HG02763 (cell line): ENCODE measurements around the gene DMD.

Experiments used
- ATAC-seq: cut with Tn5 transposase; IDR thresholded peaks from one replicate; pipeline ENCODE4 v1.9.1; 2021; ENCODE audit warnings: mild to moderate bottlenecking, moderate library complexity; ENCODE audit not compliant: unreplicated experiment

DMD gene

DNA sequence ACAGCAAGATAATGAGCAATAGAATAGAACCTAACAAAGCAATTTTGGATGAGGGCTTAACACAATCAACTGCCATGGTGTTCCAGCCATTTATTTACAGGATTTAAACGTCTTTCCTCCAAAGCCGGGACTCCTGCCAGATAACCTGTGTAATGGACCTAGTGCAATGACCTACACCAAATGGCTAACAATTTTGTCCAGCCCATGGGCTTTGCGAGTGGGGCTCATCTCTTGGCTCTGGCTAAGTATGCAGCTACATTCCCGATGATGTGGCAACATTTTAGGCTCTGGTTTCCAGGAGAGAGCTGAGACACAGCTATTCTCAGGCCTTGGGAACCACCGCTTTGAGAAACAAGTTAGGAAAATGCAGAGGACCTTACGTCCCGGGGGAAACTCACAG lies 1317.2 kb downstream of the DMD start:
- no peak for ATAC-seq

DNA sequence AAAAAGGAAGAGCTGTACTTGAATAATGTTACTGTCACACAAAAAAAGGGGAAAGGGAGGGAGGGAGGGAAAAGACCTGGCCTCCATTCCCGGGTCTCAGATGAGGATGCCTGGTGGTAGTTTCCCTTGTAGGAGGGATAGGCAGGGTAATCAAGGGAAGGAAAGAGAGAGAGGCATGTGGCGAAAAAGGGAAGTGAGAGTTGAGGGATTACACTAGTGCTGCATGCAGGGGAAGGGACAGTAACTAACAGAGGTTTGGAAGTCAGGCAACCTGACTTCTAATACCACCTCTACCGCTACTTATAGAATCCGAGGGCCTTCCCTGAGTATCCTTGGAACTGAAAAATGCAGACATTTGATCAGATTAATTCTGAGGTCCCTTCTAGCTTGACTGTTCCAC lies 1317.8 kb downstream of the DMD start:
- ATAC-seq = no peak

DNA sequence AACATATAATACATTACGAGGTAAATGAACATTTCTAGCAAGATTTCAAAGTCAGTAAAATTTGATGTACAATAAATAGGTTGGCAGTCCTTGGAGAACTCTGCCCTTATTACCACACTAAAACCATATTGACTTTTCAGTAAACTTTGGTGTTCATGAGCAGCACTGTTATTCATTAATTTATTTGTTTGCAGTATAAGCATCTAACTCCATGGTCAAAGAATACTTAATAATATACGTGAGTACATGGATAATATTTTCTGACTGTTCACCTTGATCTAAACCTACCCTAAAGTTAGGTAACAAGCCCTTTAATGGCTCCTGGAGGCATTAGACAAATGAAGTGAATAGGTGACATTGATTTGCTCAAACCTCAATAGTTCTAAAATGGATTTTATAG lies 1322.3 kb downstream of the DMD start:
- no peak for ATAC-seq

DNA sequence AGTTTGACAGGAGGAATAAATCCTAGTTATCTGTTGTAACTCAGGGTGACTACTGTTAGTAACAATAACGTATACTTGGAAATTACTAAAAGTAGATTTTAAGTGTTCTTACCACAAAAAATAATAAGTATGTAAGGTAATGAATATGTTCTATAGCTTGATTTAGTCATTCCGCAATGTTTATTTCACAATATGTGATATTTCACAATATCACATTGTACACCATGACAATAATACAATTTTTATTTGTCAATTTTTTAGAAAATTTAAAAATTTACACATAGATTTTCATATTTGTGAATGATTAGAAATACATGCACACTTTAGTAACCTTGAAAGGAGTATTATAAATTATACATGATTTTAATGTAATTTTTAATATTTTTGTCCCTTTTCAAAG lies 1326.8 kb downstream of the DMD start:
- ATAC-seq = no peak

DNA sequence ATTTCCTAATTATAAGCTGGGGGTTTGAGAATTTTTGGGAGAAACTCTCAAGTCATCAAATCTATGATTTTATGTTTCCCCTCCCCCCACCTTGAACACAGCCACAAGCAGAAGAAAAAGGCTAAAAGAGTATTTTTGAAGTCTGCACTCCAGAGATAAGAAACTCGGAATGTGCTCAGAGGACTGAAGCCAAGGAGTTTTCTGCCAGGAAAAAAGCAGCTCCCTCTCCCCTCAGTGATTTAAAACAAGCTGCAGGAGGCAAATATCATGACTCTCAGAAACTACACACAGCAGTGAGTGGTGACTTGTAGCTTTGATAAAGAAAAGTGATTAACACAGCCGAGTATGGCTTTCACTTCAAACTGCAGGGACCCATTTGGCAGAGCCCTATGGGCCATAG lies 1339.3 kb downstream of the DMD start:
- no peak for ATAC-seq

DNA sequence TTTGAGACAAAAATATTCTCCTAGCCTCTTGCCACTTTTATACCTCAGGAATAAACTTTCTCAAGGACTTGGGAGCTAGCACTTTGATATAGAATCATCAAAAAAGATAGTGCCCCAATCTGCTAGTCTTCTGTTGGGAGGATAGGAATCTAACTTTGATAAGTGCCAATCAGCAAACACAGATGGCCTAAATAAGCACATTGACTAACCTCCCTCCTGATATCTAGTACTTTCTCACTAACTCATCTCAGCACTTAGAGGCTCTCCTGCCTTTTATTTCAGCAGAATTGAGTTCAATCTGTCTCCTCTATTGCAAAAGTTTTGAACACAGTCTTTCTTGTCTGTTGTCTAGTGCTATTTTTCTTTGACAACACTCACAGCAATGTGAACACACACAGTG lies 1341.1 kb downstream of the DMD start:
- ATAC-seq = no peak

DNA sequence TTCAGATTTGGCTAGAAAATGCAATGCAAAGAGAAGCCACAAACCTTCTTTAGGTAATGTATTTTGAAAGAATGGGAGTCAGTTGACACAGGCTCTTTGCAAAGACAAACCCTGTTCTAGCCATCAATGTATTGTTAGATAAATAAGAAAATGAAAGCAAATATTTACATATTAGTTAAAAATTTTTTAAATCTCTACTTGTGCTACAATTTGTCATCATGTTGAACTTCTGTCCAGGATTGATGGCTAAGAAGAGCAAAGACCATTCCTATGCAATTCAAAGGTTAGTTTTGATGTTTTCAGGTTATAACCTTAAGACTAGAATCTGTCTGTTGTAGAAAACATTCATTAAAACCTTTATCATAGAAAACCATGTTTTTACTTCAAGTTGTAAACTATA lies 1350.7 kb downstream of the DMD start:
- no peak for ATAC-seq

DNA sequence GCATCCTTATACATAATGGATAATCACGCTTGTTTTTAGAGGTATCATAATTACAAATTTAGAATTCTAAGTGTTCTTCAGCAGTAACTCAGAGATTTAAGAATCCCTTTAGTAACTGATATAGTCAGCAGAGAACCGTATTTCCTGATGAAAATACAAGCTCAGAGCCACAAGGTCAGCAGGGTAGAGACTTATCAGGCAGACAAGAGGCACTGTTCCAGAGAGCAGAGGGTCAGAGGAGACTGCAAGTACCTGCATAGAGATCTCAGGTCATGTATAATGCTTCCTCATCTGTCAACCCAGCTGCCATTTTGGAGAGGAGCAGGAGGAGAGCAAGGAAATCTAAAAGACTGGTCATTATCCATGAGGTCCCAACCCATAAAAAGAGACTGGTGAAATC lies 1352.4 kb downstream of the DMD start:
- ATAC-seq = no peak

DNA sequence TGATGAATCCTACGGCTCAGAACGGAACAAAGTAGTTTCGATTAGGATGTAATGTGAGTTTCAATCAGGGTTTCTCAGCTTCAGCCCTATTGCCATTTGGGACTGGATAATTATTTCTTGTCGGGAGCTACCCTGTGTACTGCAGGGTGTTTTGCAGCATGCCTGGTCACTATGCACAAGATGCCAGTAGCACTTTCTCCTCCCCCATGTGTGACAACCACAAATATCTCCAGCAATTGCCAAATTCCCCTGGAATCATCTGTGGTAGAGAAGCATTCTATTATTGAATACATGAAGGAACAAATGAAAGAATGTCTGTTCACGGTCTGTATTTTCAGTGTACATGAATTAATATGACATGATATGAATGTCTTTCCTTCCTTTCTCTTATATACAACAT lies 1356.6 kb downstream of the DMD start:
- no peak for ATAC-seq

DNA sequence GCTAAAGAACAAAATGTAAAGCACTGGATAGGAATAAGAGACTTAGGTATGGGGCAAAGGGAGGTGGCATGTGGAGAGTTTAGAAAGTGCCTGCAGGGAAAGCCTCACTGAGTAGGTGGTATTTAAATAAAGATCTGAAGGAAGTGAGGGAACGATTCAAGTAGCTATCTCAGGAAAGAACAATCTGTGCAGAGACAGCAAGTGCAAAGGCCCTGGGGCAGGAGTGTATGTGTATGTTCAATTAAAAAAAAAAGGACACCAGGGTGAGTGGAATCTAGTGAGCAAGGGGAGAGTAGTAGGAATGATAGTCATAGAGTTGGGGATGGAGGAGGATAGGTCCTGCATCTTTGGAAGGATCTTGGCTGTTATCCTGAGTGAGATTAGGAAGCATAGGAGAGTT lies 1359.6 kb downstream of the DMD start:
- no peak for ATAC-seq

DNA sequence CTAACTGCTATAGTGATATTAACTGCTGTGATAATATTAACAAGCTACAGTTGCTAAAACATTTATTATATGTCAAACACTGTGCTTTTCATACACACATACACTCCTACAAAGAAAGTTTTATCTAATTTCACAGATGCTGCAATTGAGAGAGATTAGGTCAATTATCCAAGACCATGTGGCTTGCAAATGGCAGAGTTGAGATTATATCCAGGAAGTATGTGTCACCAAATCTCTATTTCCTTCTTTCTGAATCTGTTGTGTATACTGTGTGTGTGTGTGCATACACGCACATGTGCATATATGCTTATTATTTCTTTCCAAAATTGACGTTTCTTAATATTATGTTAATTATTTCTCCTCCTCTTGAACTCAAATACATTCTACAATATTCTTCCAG lies 1363.6 kb downstream of the DMD start:
- no peak for ATAC-seq

DNA sequence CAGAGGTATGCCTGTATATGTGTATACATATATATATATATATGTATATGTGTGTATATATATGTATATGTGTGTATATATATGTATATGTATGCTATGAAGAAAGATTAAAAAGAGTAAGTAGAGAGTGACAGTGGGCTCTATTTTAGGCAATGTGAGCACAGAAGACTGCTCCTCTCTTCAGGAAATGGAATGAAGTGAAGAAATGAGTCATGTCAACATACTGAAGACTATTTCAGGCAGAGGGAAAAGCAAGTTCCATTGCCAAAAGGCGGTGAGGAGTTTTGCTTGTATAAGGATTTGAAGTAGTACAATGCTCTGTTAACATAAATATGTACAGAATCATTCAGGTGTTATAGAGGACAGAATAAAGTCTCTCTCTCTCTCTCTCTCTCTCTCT lies 1366.3 kb downstream of the DMD start:
- no peak for ATAC-seq

DNA sequence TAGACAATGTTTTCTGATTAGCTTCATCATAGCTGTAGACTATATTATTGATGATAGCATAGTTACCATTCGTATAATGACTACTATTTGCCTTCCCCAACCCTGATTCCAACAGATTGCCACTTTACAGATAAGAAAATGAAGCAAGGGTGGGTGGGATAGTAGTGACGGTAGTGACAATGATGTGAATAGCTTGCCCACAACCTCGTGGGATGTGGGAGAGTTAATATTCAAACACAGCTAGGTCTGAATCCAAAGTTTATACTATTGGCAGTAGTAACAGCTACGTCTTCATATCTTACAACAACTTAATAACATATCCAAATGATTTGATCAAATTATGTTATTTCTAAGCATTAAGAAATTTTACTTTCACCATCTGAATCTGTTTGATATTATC lies 1372.7 kb downstream of the DMD start:
- no peak for ATAC-seq

DNA sequence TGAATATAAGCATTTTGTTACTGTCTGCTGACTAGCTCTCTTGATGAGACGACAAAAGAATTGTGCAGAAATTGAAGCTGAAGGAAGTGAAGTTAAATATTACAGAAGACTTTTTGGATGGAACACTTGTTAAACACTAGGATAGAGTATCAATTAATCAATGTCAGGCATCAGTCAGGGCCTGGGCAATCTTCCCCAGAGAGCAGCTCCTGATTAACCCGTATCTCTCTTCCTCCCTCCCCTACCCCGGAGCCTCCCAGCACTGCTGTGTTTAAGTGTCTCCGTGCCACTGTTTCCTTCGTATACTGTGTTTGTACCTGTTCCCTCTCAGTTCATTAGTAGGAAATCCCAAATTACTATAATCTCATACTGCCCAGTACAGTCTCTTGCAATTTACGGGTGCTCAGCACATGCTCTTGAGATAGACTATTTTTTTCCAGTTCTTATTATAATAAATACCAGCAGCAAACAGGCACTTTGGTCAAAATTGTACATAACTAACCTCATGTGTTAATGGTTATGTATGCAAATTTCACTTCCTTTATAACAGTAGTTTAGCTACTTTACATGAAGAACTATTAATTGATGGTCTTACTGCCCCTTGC lies 1373.8 kb downstream of the DMD start:
- no peak for ATAC-seq

DNA sequence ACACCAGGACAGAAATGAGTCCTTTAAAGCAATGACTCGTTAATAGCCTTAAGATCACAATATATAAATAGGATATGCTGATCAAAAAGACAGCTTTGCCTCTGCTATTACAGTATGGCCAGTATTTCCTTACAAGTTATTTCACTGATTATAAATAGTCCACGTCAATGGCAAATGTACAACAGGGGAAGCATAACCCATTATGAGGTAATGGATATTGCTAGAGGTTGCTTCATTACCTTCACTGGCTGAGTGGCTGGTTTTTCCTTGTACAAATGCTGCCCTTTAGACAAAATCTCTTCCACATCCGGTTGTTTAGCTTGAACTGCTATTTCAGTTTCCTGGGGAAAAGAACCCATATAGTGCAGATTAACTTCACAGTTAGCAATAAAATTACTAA lies 1374.9 kb downstream of the DMD start:
- no peak for ATAC-seq

DNA sequence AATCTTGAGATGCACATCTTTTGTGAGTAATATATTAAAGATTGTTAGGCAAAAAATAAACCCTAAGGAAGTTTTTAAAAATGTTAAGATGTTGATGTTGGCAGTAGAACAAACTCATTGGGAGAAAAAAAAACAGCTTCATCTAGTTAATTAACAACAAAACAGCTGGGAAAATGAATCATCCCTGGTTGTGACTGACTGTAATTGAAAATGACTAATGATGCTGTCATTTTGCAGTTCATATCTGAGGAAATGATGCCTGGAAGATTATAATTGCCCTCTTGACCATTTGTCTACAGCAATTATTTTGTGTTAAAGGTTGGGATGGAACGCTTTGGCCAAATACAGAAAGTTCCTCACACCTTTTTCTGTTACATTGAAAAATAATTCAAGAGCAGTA lies 1379.1 kb downstream of the DMD start:
- no peak for ATAC-seq

DNA sequence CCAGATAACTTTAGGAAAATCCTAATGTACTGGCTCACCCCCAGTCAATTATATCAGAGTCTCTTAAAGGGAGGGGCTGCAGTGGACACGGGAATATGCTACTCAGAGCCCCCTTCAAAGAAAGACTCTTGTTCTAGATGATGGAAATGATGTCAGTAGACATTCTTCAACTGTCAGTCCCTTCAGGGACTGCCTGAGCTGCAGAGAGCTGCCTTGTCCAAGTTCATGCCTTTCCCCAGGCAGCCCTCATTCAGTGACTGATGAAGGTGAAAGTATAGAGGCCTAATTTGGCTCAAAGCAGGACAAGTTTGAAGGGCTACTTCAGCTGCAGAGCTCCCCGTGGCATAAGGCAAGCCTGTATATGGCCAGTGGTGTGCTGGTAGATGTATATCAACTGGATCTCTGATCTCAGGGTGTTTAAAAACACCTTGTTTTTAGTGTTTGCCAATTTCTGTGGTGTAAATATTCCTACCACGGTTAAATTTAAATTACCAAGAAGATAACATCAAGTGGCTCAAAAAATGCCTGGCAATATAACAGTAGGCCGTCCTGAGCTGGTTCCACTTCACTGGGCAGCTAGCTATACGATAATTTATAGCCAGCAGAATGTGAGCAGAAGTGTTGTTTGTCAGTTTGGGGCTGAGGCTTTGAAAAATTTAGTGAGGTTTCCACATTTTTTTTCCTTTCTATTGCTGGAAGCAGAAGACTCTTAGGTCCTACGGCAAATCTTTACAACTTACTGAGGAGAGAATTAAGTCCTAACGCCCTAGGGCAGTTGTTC lies 1390.7 kb downstream of the DMD start:
- ATAC-seq = no peak

DNA sequence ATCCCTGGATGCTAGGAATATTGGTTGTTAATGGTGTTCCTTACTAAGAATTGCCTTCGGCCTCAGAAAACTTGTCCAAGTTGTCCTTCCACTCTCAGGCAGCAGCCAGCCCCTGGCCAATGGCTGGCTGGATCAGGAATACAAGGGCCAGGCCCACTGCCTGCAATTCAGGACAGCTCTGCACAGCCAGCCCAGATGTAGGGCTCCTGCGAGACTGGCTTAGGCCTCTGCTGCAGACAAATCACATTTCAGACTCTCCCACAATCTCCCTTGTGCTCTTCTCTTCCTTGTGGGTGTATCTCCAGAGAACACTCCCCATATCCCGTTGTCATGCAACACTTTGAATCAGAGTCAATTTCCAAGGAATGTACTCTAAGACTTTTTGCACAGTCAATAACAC lies 1391.9 kb downstream of the DMD start:
- ATAC-seq = no peak

DNA sequence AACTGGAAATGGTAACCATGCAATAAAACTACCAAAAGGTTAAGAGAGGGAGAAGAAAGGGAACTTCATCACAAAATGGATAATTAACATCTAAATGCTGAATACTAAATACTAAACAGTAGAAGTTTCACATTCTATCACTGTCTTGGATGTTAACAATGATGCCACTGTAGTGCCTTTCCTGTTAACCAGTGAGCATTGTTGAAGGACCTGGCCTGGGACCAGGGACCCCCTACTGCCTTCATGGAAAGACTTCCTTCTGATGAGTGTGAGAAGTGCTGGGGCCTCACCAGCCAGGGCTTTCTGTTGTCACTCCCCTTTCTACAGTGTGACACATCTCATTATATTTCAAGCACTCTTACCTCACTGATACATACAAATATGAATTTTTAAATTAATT lies 1400.2 kb downstream of the DMD start:
- no peak for ATAC-seq

DNA sequence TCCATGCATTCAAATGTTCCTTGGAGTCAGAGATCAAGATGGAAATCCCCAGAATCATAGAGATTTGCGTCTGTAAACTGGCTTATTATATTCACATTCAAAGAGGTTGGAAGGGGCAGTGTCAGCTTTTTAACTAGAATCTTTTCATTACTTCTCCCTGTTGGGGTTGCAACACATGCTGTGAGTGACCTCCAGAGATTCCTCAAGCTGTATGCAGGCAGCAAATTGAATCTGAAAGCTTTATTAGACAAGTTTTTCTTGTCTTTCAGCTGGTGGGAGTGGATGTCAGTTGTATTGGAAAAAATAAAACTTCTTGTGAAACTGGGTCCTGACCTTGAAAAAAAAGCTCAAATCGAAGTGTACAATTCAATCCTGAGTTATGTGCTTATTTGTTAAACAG lies 1403.0 kb downstream of the DMD start:
- no peak for ATAC-seq

DNA sequence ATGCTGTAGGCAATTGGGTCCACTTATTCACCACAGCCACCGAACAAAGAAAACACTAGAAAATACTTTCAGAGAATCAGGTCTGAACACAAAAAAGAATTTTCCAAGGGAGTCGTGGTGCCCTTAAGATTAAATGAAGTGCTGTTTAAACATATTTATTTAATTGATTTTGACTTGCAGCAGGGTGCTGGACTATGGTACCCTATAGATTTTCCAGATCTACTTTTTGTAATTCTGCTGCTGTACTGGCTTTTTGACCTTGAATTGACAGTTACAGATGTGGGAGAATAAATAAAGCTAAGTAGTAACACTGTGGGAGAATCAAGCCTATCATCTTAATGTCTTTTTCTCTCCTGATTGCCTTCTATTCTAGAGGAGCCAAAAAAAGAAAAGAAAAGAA lies 1404.2 kb downstream of the DMD start:
- no peak for ATAC-seq

DNA sequence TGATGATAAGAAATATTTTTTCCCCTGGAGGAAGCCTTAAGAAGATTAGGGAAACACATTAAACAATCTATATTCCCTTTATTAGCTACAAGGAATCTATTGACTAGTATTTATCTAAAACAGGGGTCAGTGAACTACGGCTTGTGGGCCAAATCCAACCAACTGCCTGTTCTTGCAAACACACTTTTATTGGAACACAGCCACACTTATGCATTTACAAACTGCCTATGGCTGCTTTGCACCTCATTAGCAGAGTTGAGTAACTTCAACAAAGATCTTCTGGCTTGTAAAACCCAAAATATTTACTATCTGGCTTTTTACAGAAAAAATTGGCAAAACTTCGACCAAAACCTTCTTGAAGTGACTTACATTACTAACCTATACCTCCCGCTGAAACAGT lies 1405.6 kb downstream of the DMD start:
- no peak for ATAC-seq

DNA sequence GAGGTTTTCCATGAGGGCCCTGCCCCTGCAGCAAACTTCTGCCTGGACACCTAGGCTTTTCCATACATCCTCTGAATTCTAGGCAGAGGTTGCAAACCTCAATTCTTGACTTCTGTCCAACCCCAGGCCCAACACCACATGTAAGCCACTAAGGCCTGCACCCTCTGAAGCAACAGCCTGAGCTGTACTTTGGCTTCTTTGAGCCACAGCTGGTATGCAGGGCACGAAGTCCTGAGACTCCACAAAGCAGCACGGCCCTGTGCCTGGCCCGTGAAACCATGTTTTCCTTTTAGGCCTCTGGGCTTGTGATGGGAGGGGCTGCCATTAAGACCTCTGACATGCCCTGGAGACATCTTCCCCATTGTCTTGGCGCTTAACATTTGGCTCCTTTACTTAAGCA lies 1411.1 kb downstream of the DMD start:
- ATAC-seq = no peak
